Kidney glomerular epithelial cell (primary cell): ENCODE results near the gene EEF1G.
A peak's percentile ranks its signal among the peaks of the same experiment; 100 is the strongest.
"Not testable (repeated sequence)": the region's sequence is repeated elsewhere in the genome, so short reads cannot be mapped to it uniquely, and the experiment has no call there.

Experiments
- DNase-seq: peaks from one replicate; lab custom pipeline; 2025; lab: John Stamatoyannopoulos, UW

EEF1G gene

DNA sequence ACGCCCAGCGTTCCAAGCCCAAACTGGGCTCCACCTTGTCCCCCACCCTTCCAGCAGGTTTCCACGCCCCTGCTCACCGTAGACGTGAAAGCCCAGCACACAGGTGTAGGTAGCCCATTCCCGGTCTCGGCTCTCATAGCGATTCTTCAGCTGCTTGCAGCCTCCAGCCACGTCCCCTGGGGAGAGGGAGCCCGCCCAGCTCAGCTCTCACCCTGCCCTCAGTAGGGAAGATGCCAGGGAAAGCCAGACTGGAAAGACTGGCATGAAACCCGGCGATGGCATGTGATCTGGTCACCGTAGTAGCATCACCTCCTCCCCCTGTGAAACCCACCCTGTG lies 29.3 kb upstream of the EEF1G start:
- no peak for DNase-seq

DNA sequence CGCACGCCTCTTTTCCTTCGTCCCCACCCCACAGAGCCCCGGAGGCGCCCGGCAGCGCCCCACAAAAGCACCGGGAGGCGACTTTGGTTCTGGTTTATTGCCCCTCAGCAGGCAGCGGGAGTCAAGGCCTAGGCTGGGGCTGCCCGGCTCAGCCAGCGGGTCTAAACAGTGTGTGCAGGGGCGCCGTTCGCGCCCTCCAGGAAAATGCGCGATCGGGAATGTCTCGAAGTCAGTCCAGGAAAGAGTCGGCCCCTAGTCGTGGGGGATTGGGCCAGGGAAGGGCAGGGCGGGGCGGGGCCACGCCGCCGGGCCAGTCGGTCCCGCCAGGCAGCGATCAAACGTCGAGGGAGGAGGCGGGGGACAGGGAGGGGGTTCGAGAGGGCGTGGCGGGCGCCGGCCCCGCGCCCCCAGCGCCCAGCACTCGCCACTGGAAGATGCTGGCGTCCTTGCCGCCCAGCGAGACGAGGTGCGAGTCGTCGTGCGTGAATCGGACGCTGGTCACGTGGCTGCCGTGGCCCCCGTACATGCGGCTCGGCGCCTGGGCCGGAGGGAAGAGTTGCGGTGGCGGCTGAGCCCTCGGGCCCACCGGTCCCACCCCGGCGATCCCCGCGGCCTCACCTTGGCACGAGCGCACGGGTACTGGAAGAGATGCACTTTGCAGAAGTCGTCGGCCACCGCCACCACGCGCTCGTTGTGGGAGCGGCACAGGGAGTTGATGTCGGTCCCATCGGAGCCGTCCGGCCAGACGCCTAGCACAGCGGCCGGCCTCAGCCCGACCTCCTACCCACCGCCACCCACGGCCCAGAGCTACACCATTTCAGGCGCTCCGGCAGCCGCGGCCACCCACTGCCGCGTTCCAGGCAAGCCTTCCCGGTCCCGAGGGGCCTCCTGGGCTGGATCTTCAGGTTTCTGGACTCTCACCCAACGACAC lies 28.7 kb upstream of the EEF1G start:
- no peak for DNase-seq

DNA sequence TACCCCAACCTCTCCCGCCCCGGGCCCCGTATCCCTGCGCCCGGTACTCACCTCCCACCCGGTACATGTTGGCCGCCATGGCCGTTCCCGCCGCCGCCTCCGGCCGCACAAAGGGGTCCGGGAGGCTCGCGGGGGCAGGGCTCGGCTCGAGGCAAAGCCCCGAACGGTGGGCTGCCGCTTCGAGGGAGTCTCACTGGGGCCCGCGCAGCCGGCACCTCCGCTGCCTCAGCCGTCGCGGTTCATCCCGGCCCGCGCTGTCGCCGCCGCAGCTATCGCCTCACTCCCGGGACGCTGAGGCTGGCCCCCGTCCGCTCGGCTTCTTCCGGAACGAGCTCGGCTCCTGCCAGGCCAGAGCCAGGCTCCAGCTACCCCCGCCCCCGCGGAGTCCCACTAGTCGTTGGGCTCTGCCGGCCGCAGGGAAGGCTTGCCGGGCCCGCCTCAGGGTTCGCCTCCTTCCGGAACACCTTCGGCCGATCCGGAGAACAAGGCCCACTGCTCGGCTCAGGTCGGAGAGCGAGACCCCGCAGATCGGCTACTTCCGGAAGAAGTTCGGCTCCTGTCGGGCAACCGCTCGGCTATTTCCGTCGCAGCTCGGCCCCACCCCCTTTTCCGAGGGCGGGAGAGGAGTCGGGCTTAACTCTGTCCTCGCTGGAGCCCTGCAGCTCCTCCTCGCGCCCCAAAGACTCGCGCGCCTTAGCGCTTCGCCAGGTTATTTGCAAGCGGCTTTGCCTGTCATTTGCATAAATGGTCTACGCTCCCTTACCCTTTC lies 27.9 kb upstream of the EEF1G start, which contains the start of gene MTA2:
Gene MTA2 (minus strand): TSS at position 494 of the 769 bp plus-strand sequence. CDS start 415 bp downstream, at position 79.
- peak; percentile 90 for DNase-seq

DNA sequence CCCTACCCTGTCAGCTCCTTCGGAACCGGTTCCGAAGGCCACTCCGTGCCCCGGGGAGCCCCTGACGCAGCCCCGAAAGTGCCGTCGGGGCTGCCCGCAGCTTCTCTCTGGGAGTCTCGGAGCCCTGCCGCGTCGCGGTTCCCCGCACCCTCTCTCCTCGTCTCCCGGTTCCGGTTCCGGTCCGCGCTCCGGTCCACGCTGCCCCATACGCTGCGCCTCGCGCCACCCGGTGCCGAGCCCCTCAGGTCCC lies 27.4 kb upstream of the EEF1G start:
- DNase-seq: no peak

DNA sequence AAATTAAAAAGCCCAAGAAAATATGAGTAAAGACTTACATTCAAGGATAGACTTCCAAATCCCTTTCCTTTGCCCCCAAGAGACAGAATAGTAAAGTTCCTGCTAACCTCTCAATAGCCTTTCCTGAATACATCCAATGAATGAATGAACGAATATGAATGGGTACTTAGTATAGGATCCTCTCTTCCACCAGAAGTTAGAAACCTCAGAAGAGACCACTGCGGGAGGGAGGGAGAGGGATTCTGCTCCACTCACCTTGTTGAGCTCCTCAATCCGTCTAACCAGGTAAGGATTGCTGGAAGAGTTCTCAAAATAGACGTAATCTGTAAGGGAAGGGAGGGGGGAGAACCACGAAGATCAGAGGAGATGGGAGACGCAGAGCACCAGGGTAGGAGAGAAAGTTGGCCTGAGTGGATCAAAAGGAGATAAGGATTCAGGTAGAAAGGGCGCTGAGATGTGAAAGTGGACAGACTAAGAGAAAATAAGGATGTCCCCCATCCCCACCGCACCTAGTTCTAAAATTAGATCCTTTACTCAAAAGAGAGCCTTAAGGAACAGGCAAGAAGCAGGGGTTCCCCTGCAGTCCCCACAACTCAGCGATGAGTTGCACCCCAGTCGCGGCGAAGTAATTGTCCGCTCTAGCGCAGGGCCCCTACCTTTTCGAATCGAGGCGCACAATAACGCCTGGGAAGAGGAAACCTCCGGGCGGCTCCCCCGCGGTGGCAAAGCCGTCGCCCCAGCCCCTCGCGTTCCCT lies 26.9 kb upstream of the EEF1G start:
- no peak for DNase-seq

DNA sequence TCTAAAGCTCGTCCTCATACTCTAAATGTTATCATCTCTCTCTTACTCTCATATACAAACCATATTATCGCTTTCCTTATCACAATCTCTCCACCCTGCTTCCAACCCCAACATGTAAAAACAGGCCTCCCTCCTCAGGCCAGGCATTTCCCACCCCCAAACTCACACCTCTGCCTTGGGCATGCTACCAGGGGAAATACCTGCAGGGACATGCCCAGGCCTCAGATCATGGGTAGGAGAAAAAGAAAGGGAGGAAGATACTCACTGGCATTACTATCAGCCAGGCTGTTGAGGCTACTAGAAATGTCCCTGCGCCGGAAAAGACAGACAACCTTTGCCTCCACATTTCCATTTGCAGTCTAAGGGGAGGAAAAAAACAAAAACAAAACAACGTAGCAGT lies 26.2 kb upstream of the EEF1G start:
- no peak for DNase-seq

DNA sequence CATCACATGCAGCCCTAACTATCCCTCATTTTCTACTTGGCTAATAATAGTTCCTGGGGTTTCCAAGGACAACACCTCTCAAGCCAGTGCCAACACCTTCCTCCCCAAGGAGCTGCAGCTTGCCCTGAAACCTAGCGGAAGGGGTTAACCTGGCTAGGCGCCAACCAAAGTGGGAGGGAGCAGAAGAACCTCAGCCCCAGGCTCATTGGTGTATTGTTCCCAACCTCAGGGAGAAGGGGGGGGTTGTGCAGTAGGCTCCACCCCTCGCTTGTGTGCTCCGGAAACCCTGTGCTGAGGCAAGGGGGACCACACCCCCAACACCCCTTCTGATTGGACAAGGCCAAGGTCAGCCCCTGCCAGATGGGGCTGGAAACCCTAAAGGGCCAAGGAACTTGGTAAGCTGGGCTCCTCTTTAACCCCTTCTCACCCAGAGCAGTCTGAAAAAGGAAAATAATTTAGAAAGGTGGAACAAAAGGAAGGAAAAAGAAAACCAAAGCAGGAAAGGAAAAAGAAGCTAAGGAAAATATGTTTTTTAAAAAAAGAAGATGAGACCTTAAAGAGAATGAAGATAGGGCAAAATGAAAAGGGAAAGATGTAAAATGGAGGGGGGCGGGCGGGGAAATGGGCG lies 25.5 kb upstream of the EEF1G start:
- peak; percentile 91 for DNase-seq

DNA sequence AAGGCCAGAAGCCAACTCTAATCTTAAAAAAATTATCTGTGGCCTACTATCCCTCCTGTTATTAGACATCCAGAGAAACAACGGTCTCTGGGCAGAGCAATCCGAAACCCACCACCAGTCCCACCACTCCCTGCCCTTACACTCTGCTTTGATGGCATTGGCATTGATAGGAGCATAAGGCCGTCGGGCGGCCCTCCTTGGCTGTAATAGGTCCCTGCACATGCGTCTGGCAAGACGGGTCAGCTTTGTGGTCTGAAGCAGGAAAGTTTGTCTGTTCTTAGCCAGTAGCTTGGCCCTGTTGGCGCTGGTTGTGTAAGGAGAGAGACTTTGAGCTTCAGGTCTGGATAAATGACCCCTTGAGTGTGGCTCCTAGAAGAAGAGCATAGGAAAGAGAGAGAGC lies 21.4 kb upstream of the EEF1G start:
- no peak for DNase-seq

DNA sequence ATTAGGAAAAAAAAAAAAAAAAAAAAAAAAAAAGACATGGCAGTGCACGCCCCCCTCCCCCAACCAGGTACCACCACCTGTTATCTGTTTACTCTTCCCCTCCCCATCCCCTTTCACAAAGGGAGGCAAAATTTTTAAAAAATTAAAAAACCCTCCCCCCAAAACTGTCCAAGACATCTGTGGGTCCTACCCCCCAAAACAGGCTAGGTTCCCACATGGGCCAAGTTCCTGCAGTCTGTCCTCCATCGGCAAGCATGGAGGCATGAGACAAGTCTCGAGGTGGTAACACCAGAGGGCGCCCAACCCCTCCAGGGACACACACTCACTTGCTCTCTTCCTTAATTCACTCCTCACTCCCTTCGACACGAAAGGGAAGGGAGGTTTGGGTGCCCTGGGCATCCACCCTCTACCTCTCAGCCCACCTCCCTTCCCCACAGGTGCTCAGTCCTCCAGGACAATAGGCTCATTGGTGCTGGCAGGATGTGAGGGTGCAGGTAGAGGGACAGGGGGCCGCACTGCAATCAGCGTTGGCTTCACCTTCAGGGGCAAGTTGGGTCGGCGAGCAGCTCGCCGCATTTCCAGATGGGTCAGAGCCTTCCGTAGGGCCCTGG lies 19.8 kb upstream of the EEF1G start:
- DNase-seq: peak; percentile 46

DNA sequence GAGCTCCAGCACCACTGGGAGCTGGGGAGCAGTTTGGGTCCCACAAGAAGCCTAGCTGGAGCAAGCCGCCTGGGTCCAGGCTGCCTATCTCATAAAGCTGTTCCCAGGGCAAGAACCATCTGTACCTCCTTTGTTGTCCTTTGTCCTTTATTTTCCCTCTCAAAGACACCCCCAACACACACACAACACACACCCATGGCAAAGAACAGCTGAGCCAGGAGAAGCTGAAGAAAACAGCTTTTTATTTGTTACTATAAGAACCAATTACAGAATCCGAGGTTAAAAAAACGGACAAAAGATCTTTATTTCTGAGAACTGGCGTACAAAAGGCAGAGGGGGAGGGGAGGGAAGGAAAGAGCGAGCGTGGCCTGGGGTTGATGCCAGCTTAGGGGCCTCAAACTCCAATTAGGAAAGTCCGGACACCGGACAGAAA lies 19.3 kb upstream of the EEF1G start:
- no peak for DNase-seq

DNA sequence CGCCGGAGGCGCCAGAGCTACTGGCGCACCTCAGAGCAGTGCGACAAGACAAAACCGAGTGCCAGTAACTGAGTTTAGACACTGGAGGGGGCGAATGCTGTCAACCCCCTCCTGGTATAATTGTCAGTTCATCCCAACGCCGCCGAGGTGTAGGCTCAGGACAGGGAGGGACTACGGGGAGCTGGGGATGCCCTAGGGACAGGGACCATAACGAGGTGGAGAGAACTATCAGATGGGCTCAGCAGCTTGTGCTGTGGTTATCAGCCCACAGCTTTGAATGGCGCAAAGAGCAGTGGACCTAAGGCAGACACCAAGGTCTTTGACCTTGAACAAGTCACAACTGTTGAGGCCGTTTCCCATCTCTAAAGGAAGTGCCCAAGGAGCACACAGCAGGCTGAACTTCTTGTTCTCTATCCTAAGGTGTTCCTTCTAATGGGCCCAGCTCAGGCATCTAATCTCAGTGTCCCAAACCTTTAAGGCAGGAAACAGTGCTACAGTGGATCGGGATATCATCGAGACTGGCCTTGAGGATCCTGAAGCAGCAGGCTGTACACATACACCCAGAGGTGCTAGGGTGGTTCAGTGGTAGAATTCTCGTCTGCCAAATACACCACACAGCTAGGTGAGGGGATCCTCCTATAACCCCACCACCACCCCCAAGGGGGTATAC lies 18.6 kb upstream of the EEF1G start:
- DNase-seq: no peak

DNA sequence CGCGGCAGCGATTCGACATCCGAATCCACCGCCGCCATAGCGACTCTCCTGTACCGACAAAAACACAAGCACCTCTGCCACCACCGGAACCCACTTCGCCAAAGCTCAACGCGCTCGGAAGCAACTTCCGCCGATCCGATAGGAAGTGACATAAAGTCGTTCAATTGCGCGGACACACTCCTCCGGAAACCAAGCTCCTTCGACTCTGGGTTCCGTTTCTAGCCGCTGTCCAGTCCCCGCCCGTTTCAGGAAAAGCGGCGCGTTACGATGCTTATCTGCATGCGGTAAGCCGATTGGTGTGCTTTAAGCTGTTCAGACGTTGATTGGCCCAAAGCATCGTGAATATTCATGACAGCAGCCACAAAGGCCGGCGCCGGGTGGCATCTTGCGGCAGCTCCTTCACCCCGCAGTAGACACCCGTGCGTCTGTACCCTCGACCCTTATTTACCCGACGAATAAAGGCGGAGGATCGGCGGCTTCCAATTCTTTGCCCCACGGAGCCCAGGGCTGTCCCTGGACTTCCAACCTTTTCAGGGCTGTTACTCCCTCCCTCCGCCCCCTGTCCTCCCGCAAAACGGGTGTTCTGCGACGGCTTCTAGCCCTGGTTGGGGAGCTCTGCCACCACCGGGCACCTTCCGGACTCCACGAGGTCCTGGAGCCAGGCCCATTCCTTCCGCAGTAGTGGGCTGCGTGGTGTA lies 17.9 kb upstream of the EEF1G start, which contains the start of gene TUT1:
Gene TUT1 (minus strand): TSS at position 76 of the 698 bp plus-strand sequence. CDS start 38 bp downstream, at position 38.
- peak; percentile 99 for DNase-seq

DNA sequence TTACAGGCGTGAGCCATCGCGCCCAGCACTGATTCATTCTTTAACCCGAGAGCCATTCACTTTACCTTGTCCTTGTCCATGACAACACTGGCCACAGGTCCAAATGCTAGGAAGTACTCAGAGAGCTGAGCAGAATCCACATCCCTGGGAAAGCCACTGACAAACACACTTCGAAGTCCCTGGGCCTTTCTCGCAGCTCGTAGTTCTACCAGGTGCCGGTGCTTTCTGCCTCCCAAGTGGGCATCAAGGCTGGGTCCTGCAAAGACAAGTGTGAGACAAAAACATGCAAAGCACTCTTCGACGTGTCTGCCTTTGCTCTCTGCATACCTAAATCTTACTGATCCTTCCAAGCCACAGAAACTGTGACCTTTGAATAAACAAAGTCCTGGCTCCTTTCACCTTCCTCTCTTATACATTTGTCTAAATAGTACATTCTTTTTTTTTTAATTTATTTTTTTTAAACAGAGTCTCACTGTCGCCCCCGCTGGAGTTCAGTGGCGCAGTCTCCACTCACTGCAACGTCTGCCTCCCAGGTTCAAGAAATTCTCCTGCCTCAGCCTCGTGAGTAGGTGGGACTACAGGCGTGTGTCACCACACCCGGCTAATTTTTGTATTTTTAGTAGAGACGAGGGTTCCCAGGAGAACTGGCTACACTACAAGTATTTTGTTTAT lies 15.4 kb upstream of the EEF1G start:
- DNase-seq: no peak

DNA sequence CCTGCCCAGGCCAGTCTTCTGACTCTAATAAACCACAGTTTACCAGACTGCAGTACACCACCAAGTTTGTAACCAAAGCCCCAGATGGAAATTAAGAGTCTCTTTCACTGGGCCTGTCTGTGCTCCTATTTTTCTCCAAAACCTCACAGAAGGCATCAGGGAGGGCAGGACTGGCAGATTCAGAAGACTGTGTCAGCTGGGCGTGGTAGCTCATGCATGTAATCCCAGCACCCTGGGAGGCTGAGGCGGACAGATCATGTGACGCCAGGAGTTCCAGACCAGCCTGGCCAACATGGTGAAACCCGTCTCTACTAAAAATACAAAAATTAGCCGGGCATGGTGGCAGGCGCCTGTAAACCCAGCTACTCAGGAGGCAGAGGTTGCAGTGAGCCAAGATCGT lies 11.7 kb upstream of the EEF1G start:
- not testable (repeated sequence) for DNase-seq

DNA sequence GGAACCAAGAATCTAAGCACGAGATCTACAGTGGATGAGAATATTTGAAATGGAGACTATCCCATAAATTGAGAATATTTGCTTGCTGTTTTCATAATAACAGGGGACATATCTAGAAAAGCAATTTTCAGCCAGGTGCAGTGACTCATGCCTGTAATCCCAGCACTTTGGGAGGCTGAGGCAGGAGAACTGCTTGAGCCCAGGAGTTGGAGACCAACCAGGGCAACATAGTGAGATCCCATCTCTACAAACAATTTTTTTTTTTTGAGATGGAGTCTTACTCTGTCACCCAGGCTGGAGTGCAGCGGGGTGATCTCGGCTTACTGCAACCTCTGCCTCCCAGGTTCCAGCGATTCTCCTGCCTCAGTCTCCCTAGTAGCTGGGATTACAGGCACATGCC lies 8.0 kb upstream of the EEF1G start:
- not testable (repeated sequence) for DNase-seq

DNA sequence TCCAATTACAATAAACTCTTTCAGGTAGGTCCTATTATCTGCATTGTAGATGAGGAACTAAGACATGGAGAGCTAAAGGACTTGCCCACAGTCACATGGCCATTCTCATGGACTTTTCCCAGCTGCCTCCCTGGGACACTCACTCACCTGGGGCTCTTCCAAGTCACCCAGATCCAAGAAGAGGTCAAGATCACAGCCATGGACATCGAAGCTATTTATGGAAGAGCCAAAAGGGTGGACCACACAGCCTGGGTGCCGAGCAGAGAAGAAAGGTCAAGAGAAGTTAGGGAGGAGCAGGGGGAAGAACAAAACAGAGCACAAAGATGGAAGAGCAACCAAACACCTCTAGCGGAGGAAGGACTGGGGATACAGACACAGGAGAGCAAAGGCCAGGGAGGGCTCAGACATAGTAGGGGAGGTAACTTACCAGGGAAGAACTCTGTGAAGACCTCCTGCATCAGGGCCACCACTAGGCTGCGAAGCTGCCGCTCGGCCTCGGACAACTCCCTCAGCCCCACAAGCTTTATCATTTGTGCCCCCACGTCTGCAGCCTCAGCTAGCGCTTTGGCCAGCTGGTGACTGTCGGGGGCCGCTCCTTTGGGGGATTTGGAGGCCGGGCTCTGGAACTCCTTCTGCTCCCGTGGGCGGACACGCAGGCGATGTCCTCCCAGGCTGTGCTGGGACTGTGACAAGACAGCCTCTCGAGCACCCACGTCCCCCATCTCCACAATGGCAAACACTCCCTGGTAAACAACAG lies 7.4 kb upstream of the EEF1G start:
- no peak for DNase-seq

DNA sequence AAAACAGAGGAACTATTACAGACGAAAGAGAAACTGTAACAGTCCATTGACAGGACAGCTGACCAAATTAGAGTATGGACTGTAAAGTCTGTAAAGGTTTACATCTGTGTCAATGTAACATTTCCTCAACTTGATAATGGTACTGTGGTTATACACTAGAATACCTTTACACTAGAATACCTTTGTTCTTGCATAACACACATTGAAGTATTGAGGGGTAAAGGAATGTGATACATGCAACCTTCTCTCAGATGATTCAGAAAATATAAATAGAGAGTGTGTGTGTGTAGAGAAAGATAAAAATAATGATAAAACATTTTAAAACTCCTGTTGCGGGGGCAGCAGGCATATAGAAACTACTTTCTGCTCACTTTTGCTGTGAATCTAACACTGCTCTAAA lies 5.6 kb upstream of the EEF1G start:
- DNase-seq: peak; percentile 53

DNA sequence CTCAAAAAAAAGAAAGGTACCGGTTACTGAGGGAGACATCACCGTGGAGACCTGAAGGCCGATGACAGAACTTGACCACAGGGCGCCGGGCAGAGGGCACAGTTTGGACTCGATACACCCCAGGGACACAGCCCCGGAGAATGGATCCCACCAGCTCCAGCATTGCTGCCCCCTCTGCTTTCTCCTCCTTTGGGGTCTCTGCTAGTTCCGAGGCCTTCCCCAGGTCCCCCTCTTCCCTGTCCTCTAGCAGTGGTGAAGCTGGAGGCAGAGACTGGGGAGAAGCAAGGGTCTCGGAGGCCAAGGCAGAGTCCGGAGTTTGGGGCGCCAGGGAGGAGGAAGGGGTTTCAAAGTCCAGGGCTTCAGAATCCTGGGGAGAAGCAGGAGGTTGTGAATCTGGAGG lies 4.8 kb upstream of the EEF1G start:
- no peak for DNase-seq

DNA sequence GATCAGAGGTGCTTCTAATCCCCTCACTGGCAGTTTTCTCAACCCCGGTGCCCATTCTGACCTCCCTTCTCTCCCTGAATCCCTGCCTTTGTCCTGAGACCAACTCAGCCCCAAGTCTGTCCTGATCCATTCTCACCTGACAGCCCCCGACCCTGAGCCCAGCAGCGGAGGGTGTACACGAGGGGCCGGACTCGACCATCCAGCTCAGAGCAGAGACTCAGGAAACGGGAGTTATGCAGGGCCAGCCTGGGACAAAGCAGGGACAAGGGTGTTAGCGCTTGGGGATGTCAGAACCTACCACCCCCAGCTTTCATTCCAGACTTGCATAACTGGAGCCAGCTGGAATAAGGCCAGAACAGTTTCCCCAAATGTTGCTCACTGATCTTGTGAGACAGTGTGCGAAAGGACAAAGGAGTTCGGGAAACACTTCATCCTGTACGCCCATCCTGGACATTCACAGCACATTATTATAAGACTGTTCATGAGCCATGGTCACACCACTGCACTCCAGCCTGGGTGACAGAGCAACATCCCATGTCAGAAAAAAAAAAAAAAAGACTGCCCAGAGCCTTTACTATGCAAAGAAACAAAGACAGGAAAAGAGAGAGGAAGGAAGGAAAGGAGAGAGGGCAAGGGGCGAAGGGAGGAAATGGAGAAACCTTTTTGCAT lies 3.5 kb upstream of the EEF1G start:
- DNase-seq: no peak
